SK-MEL-5 (cell line): ENCODE measurements around the gene CA5A. TPM values are rescaled to one million over a fixed set of nuclear protein-coding genes. Genes with fewer than 3 reads are reported as not detected.
"Not testable (repeated sequence)": the region's sequence is repeated elsewhere in the genome, so short reads cannot be mapped to it uniquely, and the experiment has no call there.

ENCODE experiments used
- DNase-seq: peaks from one replicate; pipeline ENCODE4 v3.0.0-alpha.2; 2016; ENCODE audit warnings: low read depth, low spot score
- in situ Hi-C: cut with HindIII; loops from 2 replicates; pipeline ENCODE4 v1.10.0; 2016; ENCODE audit warnings: low sequenced_read_pairs, high pct_unique_total_duplicates, low pct_unique_long_range_greater_than_20kb
- total RNA-seq: library from RNA; depleted of rRNA; stranded (reverse); fragments of >200 nt; shearing (Covaris generic); gene quantifications from 2 replicates; pipeline ENCODE4 v1.2.3, GENCODE V29; 2014

CA5A gene
- total RNA-seq, 1 experiment from 2014 or later = not detected

- DNase-seq, in situ Hi-C loops: not testable (repeated sequence)
Observed at GRCh38 chr16:87934752-87935425, 1.4 kb downstream of the CA5A start.

- DNase-seq = no peak
- in situ Hi-C loops = no loop called here
Observed at GRCh38 chr16:87933140-87933495, 3.2 kb downstream of the CA5A start.

- DNase-seq, in situ Hi-C loops: not testable (repeated sequence)
Observed at GRCh38 chr16:87932475-87933139, 3.7 kb downstream of the CA5A start.

- DNase-seq = no peak
- in situ Hi-C loops = no loop called here
Observed at GRCh38 chr16:87931504-87931903, 4.8 kb downstream of the CA5A start.

- DNase-seq = peak; percentile 44
- in situ Hi-C loops = no loop called here
Observed at GRCh38 chr16:87930456-87930855, 5.9 kb downstream of the CA5A start.

GRCh38 chr16:87929986-87930385 lies 6.3 kb downstream of the CA5A start:
- in situ Hi-C loops = no loop called here
- no peak for DNase-seq

- in situ Hi-C loops = no loop called here
- no peak for DNase-seq
Observed at GRCh38 chr16:87927195-87927562, 9.2 kb downstream of the CA5A start.

GRCh38 chr16:87926246-87927194 lies 9.8 kb downstream of the CA5A start:
- no peak for DNase-seq
- in situ Hi-C loops = no loop called here

- in situ Hi-C loops = no loop called here
- peak; percentile 26 for DNase-seq
Observed at GRCh38 chr16:87924811-87925670, 11.3 kb downstream of the CA5A start.

GRCh38 chr16:87924041-87924810 lies 12.1 kb downstream of the CA5A start:
- in situ Hi-C loops = no loop called here
- no peak for DNase-seq

- in situ Hi-C loops = no loop called here
- DNase-seq = no peak
Observed at GRCh38 chr16:87922250-87922871, 14.0 kb downstream of the CA5A start.

- in situ Hi-C loops = no loop called here
- DNase-seq = no peak
Observed at GRCh38 chr16:87921236-87921773, 15.0 kb downstream of the CA5A start.

GRCh38 chr16:87919681-87919994 lies 16.7 kb downstream of the CA5A start:
- in situ Hi-C loops = no loop called here
- DNase-seq = no peak

GRCh38 chr16:87918866-87919680 lies 17.3 kb downstream of the CA5A start:
- in situ Hi-C loops = no loop called here
- DNase-seq = no peak

GRCh38 chr16:87918338-87918737 lies 18.0 kb downstream of the CA5A start:
- no peak for DNase-seq
- in situ Hi-C loops = no loop called here

GRCh38 chr16:87917503-87917902 lies 18.8 kb downstream of the CA5A start:
- no peak for DNase-seq
- in situ Hi-C loops = no loop called here
